Measurements from ENCODE around the gene PSMA5. TPM values are rescaled to one million over a fixed set of nuclear protein-coding genes. Genes with fewer than 3 reads are reported as not detected.
A peak's percentile ranks its signal among the peaks of the same experiment; 100 is the strongest.

Gene PSMA5
- total and polyA plus RNA-seq, 2 donors (not counting 1 experiment from before 2014, with no cell fraction given) = 26.3 to 62.9 TPM

DNA sequence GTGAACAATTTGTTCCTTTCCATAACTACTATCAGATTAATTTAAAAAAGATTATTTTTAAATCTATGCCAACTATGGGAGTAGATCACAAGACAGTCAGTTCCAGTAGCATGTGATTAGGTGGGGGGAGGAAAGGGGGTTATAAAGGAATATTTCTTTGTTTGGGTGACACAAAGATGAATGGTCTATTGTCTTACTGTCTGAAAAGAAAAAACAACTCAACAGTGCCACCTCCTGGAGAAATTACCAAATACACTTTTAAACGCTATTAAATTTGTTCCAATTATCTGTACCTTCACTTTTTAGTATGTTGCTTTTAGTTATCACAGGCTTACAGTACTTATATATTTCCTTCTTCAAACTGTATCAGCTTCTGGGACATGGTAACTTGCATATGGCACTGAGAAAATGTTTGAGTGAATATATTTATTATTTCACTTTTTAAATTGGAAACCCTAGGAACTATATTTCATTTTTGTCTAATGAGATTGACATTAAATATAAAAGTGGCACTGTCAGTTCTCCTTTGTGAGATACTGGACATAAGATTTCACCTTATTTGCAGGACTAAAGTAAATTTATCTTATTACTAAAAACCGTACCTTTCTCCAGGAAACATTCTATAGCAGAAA lies 26.8 kb downstream of the PSMA5 start:
- Mint-ChIP-seq H3K27ac (no peak overlapping the region), H3K4me3 (peak overlapping the region; percentile 71), H3K9me3 (ENCODE audit: insufficient read depth) (no peaks in the 10 kb centered on the region), H3K27me3 (peaks cover 36% of the 10 kb centered on the region), H3K4me1 (peaks cover 21% of the 10 kb centered on the region)
- no peak overlapping the region for H3K27ac ChIP-seq (ENCODE audit: low read length in 2 of 2)
- H4K20me1 ChIP-seq (ENCODE audit: control insufficient read depth, insufficient read depth, low read length, poor library complexity, severe bottlenecking) = peaks cover 6% of the 10 kb centered on the region
- no peak overlapping the region for H3K4me2 ChIP-seq (replicated peaks; ENCODE audit: low read depth, low read length, poor library complexity, severe bottlenecking)
- ATAC-seq (ENCODE audit: low read depth) = peak; percentile 28
- CTCF ChIA-PET = interaction anchor here (0.7 to 9.4 kb wide), 34 partner anchors 8 to 514 kb away, joined by 3 to 387 read pairs (median 5); partner anchors contain the start of genes ATXN7L2, CLCC1, MYBPHL and PSMA5
- TF ChIP-seq, protein P1, sequence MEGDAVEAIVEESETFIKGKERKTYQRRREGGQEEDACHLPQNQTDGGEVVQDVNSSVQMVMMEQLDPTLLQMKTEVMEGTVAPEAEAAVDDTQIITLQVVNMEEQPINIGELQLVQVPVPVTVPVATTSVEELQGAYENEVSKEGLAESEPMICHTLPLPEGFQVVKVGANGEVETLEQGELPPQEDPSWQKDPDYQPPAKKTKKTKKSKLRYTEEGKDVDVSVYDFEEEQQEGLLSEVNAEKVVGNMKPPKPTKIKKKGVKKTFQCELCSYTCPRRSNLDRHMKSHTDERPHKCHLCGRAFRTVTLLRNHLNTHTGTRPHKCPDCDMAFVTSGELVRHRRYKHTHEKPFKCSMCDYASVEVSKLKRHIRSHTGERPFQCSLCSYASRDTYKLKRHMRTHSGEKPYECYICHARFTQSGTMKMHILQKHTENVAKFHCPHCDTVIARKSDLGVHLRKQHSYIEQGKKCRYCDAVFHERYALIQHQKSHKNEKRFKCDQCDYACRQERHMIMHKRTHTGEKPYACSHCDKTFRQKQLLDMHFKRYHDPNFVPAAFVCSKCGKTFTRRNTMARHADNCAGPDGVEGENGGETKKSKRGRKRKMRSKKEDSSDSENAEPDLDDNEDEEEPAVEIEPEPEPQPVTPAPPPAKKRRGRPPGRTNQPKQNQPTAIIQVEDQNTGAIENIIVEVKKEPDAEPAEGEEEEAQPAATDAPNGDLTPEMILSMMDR (IDR thresholded peaks at IDR 0.05) = peak; percentile 81
- TF ChIP-seq EZH2 (IDR thresholded peaks at IDR 0.05; ENCODE audit: borderline replicate concordance, insufficient read depth, low read depth, low read length, poor library complexity, severe bottlenecking) = no peak
- peak; percentile 79 for DNase-seq
- H3K27me3 ChIP-seq (replicated peaks in 1 of 4; ENCODE audit: control extremely low read depth in 1 of 4, control insufficient read depth in 3 of 4, insufficient read depth in 4 of 4, low read length in 3 of 4) = peaks cover 0 to 31% (median 22%) of the 10 kb centered on the region in 4 experiments
- H3K4me1 ChIP-seq (ENCODE audit: control insufficient read depth in 2 of 2, insufficient read depth in 2 of 2, low read length in 2 of 2) = peaks cover 18 to 20% of the 10 kb centered on the region in 2 donors
- no peaks in the 10 kb centered on the region for H3K79me2 ChIP-seq (ENCODE audit: control insufficient read depth, insufficient read depth, low read length)
- H3K36me3 ChIP-seq (replicated peaks in 1 of 2; ENCODE audit: control extremely low read depth in 1 of 2, control insufficient read depth in 1 of 2, extremely low read depth in 1 of 2, insufficient read depth in 2 of 2, low read length in 1 of 2) = peaks cover 0 to 14% of the 10 kb centered on the region in 2 experiments
- intact Hi-C loops (cut with micrococcal nuclease) = loop anchor here (1.0 to 5.0 kb wide), 5 partner anchors 116 to 287 kb away; partner anchors contain the start of genes ELAPOR1 and PSRC1
- H3K4me3 ChIP-seq (ENCODE audit: control extremely low read depth in 1 of 5, extremely low read depth in 1 of 5, insufficient read depth in 1 of 5, low read depth in 2 of 5, low read length in 4 of 5) = no peak overlapping the region
- H2AFZ ChIP-seq (ENCODE audit: insufficient read depth, low read depth, low read length, poor library complexity, severe bottlenecking) = no peak overlapping the region
- WGBS (ENCODE audit: insufficient coverage) = no CpG with 5 or more reads among the region's 2 CpGs
- POLR2A ChIA-PET = interaction anchor here (0.7 to 1.4 kb wide), 2 partner anchors 8 to 122 kb away, joined by 5 to 10 read pairs; no protein-coding TSS in a partner anchor
- no peak overlapping the region for H3K9ac ChIP-seq (ENCODE audit: low read length)
- peaks cover 0 to 2% (median 0%) of the 10 kb centered on the region in 3 donors for H3K9me3 ChIP-seq (ENCODE audit: control extremely low read depth in 1 of 3, control insufficient read depth in 2 of 3, insufficient read depth in 1 of 3, low read length in 2 of 3)

Data from B cell (primary cell).